HG03442 (cell line): ENCODE measurements around the gene GTPBP1.

Source experiments
- ATAC-seq: cut with Tn5 transposase; IDR thresholded peaks from one replicate; pipeline ENCODE4 v1.9.1; 2021; ENCODE audit warnings: mild to moderate bottlenecking, moderate library complexity; ENCODE audit not compliant: unreplicated experiment

GTPBP1 gene

DNA sequence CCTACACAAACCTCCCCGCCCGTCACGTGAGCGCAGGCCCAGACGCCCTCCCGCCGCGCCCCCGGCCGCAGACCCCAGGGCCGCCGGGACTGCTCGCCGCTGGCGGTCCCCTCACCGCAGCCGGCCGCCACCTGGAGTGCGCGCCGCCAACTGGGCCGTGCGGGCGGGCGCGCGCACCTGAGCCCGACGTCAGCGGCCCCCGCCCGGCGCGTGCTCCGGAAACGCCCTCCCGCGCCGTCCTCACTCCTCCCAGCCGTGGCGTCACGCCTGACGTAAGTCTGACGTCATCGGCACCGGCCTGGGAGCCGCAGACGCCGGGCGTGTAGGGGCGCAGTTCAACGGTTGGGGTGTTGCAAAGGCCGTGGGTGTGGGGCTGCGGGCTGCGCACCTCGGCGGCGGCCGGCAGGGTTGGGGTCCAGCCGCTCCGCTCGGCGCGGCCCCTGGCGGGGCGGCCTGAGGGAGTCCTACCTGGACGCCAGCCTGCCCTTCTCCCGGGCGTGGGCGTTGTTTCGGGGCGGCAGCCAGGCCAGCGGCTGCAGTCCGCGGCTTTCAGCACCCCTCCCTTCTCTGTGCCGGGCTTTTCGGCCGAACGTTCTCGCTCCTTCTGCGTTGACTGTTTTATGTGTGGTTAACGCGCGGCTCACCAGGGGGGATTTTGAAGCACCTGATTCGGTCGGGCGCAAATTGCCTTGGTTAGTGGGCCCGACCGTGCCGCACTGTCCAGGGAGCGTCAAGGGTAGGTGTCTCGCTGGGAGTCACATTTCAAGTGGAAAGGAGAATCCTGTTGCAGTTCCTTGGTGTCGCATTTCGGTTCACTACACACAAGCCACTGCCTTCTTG, 4.7 kb upstream of the GTPBP1 start, which contains the start of gene JOSD1:
JOSD1 (minus strand) TSS at position 155 of the 840 bp plus-strand sequence. CDS start 956 bp downstream, outside the sequence.
- ATAC-seq, result peak; percentile 34

DNA sequence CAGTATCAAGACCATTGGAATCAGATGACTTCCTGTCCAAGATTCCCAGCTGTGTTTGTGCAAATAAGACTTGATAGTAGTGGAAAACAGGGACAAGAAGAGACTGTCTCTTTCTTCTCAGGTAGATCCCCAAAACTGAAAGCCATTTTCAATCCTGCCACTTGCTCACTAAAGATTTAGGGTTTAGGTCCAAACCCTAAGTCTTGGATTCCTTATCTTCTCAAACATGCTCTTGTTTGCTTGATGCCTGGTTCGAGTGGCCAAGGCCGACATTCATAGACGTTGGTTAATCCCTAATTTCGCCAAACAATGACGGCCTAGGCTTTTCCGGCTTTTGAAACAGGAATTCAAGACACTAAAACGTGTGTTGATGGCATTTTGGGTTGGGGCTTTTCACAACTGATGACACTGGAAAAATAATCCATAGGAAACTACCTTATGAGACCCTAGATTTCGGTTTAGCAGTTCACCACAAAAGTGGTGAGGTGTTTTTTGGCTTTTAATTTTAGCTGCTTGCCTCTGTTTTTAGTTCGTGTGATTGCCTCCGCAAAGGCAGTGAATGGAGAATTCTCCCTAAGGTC, 1.0 kb upstream of the GTPBP1 start:
- ATAC-seq, result no peak

DNA sequence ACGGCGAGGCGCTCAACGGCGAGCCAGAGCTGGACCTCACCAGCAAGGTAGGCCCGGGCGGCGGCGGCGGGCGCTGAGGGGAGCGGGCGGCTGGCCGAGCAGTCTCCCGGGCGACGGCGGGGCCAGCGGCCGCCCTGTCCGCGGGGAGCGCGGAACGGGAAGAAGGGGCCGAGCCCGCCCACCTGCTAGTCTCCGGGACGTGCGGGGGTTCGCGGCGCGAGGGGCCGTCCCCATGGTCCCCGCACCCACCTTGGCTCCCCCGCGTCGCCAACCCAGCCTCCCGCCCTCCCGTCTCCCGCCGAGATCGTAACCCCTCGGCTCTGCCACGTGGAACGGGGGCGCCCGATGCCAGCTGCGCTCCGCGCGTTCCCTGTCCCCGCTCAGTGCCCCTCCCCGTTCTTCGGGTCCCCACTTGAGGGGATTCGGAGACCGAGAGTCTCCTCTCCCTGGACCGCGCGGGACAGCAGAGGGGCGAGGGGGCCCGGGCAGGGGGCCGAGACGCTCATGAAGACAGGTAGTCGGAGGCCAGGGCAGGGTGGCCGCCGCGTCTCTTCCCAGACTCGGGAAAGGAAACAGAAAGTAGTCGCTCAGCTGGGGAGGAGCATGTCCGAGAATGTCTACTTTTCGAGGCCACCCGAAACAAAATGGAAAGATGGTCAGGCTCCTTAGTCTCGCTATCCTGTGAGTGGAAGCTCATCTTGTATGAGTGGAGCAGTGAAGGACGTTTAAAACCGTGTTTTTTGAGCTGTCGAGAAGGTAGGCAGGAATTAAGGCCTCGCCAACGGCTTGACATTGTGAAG, 557 bp downstream of the GTPBP1 start:
- ATAC-seq, result peak; percentile 5

DNA sequence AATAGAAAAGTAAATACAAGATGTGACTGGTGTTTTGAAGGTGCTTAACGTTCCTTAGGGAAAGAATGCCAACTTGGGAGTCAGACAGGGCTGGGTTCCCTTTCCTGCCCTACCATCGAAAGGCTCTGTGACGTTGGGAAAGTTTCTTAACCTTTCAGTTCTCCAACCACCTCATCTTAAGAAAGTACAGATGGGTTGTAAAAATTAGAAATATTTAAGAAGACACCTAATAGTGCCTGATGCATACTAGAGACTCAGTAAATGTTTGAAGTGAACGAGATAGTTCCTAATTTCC, 1.1 kb downstream of the GTPBP1 start:
- no peak for ATAC-seq

DNA sequence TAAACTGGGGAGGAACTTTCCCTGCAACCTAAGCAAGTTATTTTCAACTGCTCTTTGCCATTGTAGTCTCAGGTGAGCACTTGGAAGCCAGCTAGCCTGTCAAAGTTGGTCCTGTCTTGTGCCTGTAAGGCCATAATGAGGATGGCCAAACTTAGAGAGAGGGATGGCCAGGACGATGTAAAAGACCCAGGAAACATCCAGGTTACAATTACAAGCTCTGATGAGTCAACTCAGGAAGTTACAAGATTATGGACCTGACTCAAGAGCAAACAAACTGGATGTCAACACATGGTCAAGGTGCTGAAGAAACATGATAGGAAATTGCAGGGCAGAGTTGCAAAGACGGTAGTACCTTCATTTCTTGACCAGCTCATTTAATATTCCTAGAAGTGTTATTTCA, 1.6 kb downstream of the GTPBP1 start:
- ATAC-seq, result no peak

DNA sequence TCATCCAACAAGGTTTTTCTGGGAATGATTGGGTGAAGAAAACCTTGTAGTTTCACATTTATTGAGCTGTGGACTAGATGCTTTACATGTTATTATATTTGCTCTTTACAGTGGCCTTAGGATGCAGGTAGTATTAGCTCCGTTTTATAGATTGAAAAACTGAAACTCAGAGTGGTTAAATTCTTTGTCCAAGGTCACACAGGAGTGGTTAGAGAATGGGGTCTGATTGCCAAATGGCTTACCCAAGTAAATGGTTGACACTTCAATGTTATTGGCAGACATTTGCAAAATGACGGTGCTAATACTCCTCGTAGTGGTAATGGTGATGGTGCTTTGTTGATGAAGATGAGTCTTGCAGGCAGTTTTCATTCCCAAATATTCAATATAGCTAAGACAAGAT, 2.2 kb downstream of the GTPBP1 start:
- no peak for ATAC-seq

DNA sequence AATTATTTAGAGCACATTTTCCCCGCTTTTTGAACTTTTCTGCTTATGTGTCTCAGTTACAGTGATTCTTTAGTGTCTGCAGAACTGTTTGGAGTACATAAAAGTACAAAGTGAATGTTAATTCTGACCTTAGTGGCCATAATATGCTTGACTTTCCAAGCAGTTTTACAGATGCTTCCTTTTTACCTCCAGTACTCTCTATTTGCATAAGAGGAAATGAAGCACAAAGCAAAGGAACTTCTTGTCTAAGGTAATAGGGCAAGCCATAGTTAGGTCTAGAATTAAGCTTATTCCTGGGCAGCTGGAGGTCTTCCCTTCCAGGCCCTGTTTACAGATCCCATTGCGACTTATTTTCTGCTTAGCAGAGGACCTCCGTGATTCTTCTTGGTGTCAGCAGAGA, 3.6 kb downstream of the GTPBP1 start:
- ATAC-seq, result no peak

DNA sequence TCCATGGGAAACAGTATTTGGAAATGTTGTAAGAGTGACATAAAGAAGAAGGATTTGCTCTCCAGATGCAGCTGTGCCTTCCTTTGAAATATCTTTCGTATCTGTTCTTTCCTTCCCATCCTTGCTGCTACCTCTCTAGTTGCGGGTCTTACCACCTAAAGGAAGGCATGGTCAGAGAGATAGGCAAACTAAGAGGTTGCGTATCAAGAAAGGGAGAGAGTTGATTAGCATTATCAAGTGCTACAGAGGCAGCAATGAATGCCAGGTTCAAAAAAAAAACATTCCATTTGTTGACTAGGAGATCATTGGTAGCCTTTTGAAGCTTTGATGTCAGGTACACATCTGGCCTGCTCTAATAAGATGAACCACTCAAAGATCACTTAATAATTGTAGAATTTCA, 4.6 kb downstream of the GTPBP1 start:
- no peak for ATAC-seq

DNA sequence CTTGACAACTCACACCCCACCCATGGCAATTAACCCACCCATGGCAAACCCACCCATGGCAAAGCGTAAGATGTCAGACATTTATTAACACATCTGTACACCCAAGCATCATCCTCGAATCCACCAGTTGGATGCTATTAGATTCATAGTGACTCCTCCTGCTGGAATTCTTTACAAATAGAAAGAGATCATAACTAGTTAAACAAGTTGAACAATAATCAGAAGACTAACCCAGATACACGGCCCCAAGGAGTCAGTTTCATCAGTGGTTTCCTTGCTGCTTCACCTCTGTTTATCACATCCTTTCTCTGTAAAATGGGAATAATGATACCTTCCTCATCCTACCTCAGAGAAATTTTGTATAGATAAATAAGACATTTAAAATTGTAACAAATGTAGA, 5.1 kb downstream of the GTPBP1 start:
- no peak for ATAC-seq

DNA sequence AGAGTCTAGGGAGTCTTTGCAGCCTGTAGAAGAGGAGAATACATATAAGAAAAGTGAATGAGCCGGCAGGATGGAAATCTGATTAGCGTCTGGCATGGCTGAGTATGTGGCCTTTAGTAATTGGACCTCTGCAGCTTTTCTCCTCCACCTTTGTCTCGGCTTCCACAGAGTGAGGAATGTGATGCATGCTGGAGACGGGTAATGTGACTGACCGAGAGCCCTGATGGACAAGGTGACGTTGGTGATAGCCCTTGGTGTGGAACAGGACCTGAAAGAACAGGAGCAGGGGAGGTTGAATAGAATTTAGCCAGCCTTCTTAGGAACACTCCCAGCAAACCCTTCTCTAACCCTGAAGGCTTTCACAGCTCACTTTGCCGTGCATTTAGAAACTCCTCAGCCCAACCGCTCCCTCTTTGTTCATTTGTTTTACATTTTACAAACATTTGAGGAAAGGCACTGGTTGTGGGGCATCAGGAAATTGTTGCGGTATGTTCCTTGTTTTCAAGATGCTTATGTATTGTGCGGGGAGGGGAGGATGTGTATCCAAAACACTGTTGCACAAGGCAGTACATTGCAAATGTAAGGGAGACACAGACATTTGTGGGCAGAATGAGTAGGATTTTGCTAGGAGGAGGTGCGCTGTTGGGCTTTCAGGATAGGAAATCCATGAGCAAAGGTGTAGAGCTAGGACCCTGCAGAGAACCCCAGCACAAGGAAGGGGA, 6.9 kb downstream of the GTPBP1 start:
- ATAC-seq, result no peak

DNA sequence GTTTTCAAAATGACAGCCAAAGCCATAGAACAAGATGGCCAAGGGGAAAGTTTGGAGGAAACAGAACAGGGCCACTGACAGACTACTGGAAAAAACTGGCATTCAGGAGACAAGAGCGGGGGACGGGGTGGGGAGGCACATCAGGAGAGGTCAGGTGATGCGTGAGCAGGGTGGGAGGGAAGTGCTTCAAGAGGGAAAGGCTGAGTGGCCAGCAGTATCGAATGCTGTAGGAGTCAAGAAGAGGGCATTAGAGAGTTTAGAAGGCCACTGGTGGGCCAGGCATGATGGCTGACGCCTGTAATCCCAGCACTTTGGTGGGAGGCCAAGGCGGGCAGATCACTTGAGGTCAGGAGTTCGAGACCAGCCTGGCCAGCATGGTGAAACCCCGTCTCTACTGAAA, 8.2 kb downstream of the GTPBP1 start:
- ATAC-seq, result no peak

DNA sequence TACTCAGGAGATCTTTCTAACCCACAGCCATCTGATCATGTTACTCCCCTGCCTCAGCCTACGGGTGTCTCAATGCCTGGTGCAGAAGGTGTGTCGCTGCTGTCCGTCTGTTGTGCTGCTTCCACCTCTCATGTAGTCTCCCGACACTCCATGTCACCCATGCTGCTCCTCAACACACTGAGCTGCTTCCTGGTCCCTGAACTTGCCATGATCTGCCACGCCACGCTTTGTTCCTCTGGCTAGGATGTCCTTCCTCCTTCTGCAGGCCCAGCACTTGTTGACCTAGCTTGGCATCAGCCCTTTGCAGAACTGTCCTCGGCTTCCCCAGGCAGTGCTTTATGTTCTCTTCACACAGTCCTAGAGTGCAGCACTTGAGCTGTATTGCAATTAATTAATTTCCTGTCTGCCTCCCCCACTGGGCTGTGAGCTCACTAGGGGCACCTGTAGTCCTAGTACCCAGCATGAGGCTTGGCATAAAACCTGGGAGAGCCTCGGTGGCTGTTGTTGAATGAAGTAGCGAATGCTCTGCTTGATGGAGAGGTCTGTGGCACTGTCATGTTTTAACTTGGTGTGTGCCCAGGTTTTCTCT, 9.5 kb downstream of the GTPBP1 start:
- ATAC-seq, result no peak

DNA sequence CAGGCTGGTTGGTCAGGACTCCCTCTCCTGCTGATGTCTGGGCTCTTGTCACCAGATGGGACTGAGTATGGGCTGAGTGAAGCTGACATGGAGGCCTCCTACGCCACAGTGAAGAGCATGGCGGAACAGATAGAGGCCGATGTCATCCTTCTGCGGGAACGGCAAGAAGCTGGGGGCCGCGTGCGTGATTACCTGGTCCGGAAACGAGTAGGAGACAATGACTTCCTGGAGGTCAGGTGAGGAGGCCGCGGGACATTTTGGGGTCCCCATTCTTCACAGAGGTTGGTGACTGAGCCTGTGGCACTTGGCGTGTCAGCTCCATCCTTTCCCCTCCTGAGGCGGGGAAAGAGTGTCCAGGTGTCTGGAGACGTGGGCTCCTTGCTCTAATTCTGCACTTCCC, 10.1 kb downstream of the GTPBP1 start:
- no peak for ATAC-seq

DNA sequence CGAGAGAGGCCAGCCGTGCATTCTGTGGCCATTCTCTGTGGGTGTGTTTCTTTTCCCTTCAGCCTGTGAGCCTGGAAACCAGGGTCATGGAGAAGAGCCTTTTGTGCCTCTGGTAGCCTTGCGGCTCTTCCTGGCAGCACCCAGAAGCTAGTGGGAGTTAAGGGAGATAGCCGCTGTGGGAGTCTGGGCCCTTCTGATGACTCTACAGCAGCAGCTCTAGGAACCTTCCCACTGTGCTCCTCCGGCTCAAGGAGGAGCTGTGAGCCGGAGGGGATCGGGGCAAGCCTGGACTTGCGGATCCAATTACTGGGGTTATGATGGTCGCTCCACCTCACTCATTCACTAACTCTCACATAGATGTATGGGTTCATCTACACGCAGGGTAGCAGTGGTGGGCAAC, 10.5 kb downstream of the GTPBP1 start:
- no peak for ATAC-seq

DNA sequence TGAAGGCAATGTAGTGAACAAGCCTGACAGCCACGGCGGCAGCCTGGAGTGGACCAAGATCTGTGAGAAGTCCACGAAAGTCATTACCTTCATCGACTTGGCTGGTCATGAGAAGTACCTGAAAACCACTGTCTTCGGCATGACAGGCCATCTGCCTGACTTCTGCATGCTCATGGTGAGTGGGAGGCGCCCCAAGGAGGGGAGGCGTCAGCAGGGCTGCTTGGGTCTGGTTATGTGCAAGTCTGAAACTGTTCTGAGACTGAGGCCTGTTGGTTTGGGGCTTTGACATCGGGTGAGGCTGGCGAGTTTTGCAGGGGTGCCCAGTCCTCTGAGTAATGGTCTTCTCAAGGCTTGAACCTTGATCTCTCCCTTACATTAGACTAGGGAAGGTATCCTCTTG, 11.1 kb downstream of the GTPBP1 start:
- ATAC-seq, result no peak

DNA sequence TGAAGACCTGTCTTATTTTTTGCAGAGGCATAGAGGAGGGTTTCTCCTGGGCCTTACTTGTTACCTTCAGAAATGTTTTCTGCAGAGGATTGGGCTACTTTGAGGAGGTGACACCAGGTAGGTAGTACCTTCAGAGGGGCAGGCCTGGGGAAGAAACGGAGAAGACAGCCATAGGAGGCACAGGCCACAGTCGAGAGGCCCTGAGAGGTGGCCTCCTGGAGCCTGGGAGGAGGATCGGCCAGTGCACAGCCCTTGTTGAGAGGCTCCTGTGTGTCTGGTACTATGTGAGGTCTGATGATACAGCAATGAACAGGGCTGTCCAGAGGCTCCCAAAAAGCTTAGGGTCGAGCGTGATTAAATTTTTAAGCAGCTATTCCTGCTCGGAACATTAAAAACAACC, 11.5 kb downstream of the GTPBP1 start:
- ATAC-seq, result no peak

DNA sequence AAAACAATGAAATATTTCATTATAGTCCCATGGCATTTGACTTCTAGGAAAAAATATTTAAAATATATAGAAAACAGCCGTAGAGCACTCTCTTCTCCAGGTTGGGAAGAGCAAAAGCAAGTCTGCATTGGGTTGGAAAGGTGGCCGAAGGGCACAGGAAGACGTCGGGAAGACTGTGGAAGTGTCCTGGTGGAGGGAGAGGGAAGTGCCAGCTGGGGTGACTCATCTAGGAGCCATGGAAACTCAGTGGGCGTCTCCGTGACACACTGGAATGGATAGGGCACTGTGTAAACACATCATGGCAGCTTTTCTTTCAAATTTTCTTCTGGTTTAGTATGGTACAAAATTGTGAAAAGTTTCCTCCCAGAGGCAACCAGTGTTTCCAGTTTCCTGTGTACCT, 12.7 kb downstream of the GTPBP1 start:
- no peak for ATAC-seq

DNA sequence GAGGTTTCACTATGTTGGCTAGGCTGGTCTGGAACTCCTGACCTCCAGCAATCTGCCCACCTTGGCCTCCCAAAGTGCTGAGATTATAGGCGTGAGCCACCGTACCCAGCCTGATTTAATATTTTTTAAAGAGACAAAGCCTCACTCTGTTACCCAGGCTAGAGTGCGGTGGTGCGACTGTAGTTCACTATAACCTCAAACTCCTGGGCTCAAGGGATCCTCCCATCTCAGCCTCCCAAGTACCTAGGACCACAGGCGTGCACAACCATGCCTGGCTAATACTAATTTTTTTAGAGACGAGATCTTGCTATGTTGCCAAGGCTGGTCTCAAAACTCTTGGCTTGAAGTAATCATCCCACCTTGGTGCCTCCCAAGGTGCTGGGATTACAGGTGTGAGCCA, 13.5 kb downstream of the GTPBP1 start:
- ATAC-seq, result no peak

DNA sequence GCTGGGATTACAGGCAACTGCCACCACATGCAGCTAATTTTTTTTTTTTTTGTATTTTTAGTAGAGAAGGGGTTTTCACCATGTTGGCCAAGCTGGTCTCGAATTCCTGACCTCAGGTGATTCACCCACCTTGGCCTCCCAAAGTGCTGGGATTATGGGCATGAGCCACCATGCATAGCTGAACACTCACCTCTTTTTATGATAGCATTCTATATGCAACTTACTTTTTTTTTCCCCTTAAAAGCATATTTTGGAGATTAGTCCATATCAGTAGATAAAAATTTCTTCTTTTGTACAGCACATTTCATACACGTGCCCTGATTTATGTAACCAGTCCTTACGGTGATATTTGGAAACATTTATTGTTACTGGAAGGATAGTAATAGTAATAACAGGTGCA, 14.6 kb downstream of the GTPBP1 start:
- ATAC-seq, result no peak

DNA sequence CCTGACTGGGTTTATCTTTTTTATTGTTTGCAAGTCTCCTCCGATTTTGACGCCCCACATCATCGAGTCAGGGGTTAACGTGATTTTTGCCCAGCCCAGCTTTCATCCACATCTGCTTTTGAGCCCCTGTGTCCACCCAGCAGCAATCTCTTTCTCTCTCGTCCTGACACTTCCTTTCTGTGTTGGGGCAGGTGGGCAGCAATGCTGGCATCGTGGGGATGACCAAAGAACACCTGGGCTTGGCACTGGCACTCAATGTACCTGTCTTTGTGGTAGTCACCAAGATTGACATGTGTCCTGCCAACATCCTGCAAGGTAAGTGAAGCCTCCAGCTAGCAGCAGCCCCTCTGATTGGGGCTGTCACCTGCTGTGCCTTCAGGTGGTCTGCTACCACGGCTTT, 15.8 kb downstream of the GTPBP1 start:
- ATAC-seq, result no peak

DNA sequence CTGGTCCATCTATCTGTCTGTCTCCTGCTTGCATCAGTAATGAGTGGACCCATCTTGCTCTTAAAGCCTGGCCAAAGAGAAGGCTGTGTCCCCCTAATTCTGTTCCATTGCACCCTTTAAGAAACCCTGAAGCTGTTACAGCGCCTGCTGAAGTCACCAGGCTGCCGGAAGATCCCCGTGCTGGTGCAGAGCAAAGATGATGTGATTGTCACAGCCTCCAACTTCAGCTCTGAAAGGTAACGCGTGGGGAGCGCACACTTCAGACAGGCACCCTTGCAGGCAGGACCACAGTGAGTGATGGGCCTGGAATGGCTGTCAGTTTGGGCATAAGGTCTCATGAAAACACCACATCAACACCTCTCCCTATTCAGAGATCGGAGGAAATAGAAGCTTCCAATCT, 18.4 kb downstream of the GTPBP1 start:
- no peak for ATAC-seq
